Testis (tissue), 2 donors: ENCODE data around the gene CADM1.

Source experiments
- POLR2A ChIP-seq: fragments of 450-650 bp; IDR thresholded peaks from one replicate; pipeline ENCODE4 v1.6.1; 2017; ENCODE audit warnings: antibody characterized with exemption, mild to moderate bottlenecking, moderate library complexity
- TF ChIP-seq, protein P1 (sequence below), 3 experiments: fragments of 450-650 bp in 2 of 3; fragments of 200-600 bp in 1 of 3; sonication (generic) in 1 of 3; IDR thresholded peaks; one replicate each; pipeline ENCODE4 v1.5.1; 2016 to 2019; ENCODE audit warnings: antibody characterized with exemption in 3 of 3, mild to moderate bottlenecking in 2 of 3, moderate library complexity in 1 of 3

GRCh38 chr11:115275045-115275444 lies 229.2 kb downstream of the CADM1 start:
- TF ChIP-seq POLR2A, result no peak
- TF ChIP-seq, protein P1, sequence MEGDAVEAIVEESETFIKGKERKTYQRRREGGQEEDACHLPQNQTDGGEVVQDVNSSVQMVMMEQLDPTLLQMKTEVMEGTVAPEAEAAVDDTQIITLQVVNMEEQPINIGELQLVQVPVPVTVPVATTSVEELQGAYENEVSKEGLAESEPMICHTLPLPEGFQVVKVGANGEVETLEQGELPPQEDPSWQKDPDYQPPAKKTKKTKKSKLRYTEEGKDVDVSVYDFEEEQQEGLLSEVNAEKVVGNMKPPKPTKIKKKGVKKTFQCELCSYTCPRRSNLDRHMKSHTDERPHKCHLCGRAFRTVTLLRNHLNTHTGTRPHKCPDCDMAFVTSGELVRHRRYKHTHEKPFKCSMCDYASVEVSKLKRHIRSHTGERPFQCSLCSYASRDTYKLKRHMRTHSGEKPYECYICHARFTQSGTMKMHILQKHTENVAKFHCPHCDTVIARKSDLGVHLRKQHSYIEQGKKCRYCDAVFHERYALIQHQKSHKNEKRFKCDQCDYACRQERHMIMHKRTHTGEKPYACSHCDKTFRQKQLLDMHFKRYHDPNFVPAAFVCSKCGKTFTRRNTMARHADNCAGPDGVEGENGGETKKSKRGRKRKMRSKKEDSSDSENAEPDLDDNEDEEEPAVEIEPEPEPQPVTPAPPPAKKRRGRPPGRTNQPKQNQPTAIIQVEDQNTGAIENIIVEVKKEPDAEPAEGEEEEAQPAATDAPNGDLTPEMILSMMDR (IDR thresholded peaks at IDR 0.05), result no peak
